ENCODE measurements around the gene LRRC4C.

GRCh38 chr11:41486424-41486823, 27.0 kb upstream of the LRRC4C start:
- TF ChIP-seq CTCF (conservative IDR thresholded peaks at IDR 0.05 in 1 of 2, IDR thresholded peaks at IDR 0.05 in 1 of 2; ENCODE audit: extremely low read depth in 1 of 2, insufficient read depth in 1 of 2, low read depth in 1 of 2, low read length in 2 of 2) (no peak), EZH2 (IDR thresholded peaks at IDR 0.05; ENCODE audit: borderline replicate concordance, low read length) (no peak)
